AG08395 (cell line): ENCODE results near the gene ROBO2.

Experiments used
- DNase-seq: peaks from one replicate; pipeline ENCODE4 v3.0.0; 2012; ENCODE audit warnings: mixed read lengths, low spot score

Gene ROBO2

DNA sequence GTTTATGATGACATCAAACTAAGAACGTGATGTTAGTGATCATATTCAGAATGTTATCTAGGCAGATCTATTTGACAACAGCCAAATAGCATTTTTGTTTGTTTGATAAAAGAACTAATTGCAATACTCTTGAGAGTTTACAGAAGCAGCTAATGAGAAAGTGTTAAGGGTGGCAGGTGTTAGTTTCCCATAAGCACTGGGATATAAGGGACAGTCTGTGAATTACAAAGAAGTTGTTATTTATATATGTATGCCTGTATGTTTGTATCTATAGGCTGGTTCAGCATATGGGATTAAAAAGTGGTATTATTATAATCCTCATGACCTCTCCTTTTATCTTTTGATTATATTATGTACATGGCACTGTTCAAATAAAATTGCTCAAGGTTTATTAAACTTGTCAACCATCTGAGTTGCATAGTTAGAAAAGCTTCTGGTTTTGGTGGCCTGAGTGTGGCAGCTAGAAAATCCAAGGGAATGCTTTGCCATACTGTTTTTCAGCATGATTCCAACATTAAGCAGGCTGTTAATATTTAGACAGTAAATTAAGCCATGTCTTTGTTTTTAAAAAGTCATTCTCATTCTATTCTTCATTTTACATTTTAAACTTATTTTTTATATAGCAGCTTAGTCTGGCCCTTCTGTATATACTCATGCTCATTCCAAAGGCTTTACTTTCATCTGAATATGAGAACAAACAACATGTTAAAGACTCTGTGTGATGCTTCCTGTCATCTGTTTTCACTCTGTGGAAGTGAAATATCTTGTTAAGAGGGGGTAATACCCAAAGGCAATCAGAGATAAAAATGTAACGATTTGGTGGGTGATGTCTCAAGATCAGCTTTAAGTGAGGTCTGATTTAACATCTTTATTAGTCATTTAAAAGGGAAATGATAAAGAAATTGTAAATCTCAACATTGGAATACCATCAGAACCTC, 13.1 kb downstream of the ROBO2 start:
- no peak for DNase-seq

- no peak for DNase-seq
These were observed 13.9 kb downstream of the ROBO2 start for GRCh38 chr3:77053795-77054194.

DNA sequence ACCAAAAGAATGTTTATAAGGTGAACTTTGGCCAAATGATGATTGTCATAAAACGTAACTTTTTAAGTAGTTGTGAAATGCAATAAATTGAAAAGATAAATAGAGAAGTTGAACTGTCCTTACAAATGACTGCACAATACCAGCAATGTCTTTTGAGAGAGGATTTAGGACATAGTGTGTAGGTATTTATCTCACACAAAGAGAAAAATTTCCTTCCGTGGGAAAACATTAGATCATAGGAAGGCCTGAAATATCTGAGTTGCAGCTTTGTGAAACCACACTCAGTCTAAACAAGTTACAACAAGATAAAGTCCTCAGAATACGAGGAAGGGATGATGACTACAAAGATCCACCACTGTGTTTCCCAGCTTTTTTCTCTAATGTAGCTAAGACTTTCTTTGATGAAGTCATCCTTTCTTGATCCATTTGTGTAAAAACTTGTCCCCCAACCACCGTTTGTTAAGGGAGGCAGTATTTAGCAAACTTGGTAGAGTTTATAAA, 16.0 kb downstream of the ROBO2 start:
- DNase-seq = no peak

GRCh38 chr3:77059354-77059753, 19.5 kb downstream of the ROBO2 start:
- no peak for DNase-seq

GRCh38 chr3:77063423-77063822, 23.5 kb downstream of the ROBO2 start:
- no peak for DNase-seq

- no peak for DNase-seq
These were observed 25.9 kb downstream of the ROBO2 start for GRCh38 chr3:77065750-77066149.

DNA sequence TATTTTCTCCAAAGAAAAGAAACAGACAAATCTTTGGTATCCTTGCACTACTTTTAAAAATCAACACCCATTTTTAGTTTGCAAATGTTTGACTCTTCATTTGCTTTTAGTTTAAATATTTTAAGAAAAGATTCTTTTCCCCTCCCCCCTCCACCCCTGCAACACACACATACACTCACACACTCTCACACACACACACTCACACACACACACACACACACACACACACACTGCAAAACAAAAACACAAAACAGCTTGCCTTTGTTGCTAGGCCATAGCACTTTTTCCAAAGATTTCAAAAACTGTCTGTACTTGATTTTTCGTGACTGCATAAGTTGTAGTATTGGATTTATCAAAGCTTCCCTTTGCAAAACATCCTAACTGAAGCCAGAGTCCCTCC, 26.9 kb downstream of the ROBO2 start:
- DNase-seq = no peak

GRCh38 chr3:77068808-77069207, 28.9 kb downstream of the ROBO2 start:
- no peak for DNase-seq

- no peak for DNase-seq
These were observed 31.5 kb downstream of the ROBO2 start for GRCh38 chr3:77071364-77071763.

DNA sequence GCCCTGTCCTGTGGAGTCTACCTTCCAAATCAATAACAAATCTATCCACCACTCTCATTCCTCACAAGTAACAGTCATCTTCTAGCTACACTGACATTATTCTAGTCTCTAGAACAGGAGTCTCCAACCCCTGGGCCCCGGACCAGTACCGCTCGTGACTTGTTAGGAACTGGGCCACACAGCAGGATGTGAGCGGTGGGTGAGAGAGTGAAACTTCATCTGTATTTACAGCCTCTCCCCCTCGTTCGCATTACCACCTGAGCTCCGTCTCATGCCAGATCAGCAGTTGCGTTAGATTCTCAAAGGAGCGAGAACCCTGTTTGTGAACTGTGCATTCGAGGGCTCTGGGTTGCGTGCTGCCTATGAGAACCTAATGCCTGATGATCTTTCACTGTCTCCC, 31.9 kb downstream of the ROBO2 start:
- no peak for DNase-seq

DNA sequence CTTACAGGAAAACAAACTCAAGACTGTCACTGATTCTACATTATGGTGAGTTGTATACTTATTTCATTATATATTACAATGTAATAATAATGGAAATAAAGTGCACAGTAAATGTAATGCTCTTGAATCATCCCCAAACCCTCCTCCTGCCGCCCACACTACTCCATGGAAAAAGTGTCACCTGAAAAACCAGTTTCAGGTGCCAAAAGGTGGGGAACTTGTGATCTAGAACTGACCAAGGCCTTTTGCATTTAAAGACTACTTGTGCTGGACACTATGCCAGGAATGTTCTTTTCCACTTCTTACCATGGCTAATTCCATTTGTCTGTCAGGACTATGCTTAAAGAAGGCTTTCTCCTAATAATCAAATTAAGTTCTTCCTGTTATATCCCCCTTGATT, 32.3 kb downstream of the ROBO2 start:
- no peak for DNase-seq

DNA sequence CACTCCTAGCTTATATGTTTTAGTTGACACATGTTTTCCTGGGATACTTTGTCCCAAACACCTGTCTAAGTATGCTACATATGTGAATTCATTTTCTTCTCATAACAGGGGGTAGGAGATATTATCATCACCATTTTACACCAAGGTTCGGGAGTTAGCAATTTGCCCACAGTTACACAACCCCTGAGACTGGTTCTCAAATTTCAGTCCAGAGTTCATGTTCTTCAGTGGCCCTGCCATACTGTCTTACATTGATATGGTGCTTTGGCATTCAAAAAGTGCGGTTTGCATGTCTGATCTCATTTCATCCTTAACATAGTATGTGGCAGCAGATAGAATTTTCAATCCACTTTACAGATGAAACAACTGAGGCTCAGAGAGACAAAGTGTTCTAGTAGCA, 38.4 kb downstream of the ROBO2 start:
- DNase-seq = no peak

GRCh38 chr3:77079988-77080610, 40.2 kb downstream of the ROBO2 start:
- no peak for DNase-seq

- no peak for DNase-seq
These were observed 41.4 kb downstream of the ROBO2 start for GRCh38 chr3:77081240-77081661.

- no peak for DNase-seq
These were observed 44.6 kb downstream of the ROBO2 start for GRCh38 chr3:77084511-77084910.

DNA sequence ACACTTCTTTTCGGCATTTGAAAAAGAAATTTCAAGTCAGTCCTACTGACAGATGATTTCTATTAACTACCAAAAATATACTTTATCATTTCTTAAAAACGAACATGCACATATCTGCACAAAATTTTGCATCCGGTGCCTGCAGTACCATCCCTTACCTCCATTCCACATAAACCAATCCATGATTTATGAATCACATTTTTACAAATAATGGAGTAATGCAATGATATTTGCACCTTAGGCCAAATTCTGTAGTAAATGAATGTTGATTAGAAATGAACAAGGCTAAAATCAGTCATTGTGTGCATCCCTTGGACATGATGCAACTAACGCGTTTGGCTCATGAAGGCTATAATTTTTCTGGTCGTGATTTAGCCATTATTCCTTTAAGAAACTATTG, 46.5 kb downstream of the ROBO2 start:
- no peak for DNase-seq

GRCh38 chr3:77091809-77092208, 51.9 kb downstream of the ROBO2 start:
- DNase-seq = no peak

DNA sequence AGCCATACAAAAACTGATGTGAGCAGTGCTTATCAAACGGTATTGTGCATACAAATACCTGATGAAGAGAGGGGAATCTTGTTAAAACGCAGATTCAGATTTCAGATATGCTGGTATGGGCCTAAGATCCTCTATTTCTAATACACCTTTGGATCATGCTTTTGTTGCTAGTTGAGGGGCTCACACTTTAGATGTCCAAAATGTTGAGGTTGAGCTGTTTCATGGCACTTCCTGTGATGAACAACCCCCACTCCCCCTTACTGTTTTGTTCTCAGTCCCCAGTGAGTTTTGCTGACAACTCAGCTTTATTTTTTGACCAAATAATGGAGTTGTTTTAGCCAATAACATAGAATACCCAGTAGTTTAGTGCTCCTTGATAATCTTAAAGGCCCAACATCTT, 53.2 kb downstream of the ROBO2 start:
- no peak for DNase-seq

DNA sequence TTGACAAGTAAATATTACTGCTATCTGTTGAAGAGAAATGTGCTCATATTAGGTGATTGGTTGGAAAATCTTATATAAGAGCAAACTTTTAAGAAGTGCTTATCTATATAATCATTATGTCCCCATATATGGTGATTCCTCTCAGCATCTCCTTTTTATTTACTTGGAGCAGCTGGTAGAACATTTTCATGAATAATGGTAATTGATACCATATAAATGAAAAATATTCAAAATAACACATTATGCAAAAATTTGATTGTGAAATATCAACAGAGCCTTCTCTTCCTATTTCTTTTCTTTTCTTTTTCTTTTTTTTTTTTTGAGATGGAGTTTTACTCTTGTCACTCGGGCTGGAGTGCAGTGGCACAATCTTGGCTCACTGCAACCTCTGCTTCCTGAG, 56.2 kb downstream of the ROBO2 start:
- DNase-seq = no peak

- no peak for DNase-seq
These were observed 57.3 kb downstream of the ROBO2 start for GRCh38 chr3:77096966-77097890.

DNA sequence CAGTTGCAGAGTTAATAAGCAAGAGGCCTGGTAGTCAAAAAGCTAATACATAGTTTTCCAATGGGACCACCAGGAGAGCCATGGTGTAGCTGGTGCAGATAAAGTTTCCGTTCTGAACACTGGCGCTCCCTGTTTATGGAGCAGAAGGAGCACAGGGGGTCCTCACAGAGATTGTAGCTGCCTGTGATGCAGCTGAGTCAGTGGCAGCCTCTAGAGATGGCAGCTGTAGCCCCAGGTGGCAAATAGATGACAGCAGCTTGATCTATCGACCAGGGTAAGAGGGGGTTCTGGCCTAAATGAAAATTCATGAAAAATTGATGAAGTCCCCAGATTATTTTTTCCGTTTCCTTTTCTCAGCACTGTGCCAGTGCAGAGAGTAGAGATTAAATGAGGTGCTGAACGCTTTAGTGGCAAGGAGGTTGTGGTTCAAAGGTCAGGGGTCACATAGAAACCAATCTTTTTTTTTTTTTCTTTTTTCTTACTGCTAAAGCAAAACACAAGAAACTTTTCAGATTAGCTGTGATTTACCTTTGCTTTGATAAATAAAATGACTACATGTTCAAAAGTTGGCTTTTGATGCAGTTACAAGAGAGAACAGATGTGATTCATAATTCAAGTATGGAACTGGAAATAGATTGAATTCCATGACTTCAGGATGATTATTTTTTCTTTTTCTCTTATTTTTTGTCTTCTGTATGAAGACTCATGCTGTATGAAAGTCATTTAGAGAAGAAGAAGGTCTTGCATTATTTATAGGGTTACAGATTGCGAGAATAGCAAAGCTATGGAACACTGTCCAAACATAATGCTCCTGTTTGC, 63.3 kb downstream of the ROBO2 start:
- DNase-seq = no peak
